ENCODE measurements around the gene KRTAP10-3.

DNA sequence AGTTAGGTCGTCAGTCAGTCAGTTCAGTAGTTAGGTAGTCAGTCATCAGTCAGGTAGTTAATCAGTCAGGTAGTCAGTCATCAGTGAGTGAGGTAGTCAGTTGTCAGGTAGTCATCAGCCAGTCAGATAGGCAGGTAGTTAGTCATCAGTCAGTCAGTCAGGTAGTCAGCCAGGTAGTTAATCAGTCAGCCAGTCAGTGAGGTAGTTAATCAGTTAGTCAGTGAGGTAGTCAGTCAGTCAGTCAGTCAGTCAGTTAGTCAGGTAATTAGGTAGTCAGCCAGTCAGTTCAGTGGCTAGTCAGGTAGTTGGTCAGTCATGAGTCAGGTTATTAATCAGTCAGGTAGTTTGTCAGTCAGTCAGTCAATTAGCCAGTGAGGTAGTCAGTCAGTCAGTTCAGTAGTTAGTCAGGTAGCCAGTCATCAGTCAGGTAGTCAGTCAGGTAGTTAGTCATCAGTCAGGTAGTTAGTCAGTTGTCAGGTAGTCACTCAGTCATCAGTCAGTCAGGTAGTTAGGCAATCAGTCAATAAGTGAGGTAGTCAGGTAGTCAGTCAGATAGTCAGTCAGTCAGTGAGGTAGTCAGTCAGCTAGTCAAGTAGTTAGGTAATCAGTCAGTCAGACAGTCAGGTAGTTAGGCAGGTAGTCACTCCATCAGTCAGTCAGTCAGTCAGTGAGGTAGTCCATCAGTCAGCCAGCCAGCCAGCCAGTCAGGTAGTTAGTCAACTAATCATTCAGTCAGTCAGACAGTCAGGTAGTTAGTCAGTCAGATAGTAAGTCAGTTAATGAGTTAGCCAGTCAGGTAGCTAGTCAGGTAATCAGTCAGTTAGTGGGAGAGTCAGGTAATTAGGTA, 34.8 kb downstream of the KRTAP10-3 start:
- TF ChIP-seq, protein P1, sequence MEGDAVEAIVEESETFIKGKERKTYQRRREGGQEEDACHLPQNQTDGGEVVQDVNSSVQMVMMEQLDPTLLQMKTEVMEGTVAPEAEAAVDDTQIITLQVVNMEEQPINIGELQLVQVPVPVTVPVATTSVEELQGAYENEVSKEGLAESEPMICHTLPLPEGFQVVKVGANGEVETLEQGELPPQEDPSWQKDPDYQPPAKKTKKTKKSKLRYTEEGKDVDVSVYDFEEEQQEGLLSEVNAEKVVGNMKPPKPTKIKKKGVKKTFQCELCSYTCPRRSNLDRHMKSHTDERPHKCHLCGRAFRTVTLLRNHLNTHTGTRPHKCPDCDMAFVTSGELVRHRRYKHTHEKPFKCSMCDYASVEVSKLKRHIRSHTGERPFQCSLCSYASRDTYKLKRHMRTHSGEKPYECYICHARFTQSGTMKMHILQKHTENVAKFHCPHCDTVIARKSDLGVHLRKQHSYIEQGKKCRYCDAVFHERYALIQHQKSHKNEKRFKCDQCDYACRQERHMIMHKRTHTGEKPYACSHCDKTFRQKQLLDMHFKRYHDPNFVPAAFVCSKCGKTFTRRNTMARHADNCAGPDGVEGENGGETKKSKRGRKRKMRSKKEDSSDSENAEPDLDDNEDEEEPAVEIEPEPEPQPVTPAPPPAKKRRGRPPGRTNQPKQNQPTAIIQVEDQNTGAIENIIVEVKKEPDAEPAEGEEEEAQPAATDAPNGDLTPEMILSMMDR (IDR thresholded peaks at IDR 0.05), result no peak
- no peak for TF ChIP-seq POLR2A (IDR thresholded peaks at IDR 0.05)
